ENCODE data around the gene TSC22D4.
A peak's percentile ranks its signal among the peaks of the same experiment; 100 is the strongest.

TSC22D4 gene

GRCh38 chr7:100484673-100485045, 5.6 kb upstream of the TSC22D4 start:
- no peaks in the 10 kb centered on the region for H3K36me3 ChIP-seq (ENCODE audit: control insufficient read depth in 2 of 2, insufficient read depth in 1 of 2, low read length in 2 of 2)
- H3K4me3 ChIP-seq (ENCODE audit: low read depth, low read length) = no peak overlapping the region
- no peak overlapping the region for H3K27ac ChIP-seq (ENCODE audit: extremely low read depth, low read depth, low read length)
- ChIA-PET CTCF (interaction anchor here (1.6 kb wide), 1 partner anchor 75 kb away, joined by 6 read pairs; no protein-coding TSS in a partner anchor), POLR2A (no interaction called here)
- TF ChIP-seq, protein P1, sequence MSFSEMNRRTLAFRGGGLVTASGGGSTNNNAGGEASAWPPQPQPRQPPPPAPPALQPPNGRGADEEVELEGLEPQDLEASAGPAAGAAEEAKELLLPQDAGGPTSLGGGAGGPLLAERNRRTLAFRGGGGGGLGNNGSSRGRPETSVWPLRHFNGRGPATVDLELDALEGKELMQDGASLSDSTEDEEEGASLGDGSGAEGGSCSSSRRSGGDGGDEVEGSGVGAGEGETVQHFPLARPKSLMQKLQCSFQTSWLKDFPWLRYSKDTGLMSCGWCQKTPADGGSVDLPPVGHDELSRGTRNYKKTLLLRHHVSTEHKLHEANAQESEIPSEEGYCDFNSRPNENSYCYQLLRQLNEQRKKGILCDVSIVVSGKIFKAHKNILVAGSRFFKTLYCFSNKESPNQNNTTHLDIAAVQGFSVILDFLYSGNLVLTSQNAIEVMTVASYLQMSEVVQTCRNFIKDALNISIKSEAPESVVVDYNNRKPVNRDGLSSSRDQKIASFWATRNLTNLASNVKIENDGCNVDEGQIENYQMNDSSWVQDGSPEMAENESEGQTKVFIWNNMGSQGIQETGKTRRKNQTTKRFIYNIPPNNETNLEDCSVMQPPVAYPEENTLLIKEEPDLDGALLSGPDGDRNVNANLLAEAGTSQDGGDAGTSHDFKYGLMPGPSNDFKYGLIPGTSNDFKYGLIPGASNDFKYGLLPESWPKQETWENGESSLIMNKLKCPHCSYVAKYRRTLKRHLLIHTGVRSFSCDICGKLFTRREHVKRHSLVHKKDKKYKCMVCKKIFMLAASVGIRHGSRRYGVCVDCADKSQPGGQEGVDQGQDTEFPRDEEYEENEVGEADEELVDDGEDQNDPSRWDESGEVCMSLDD (tag by site-specific recombination; IDR thresholded peaks at IDR 0.05) = peak; percentile 32
- TF ChIP-seq KLF9 (tag by site-specific recombination; IDR thresholded peaks at IDR 0.05; ENCODE audit: low read depth) (0 out of 2 replicates have a peak, but pooled peaks have one; percentile 24), ZNF121 (tag by site-specific recombination; IDR thresholded peaks at IDR 0.05) (no peak), KLF10 (tag by site-specific recombination; IDR thresholded peaks at IDR 0.05) (0 out of 2 replicates have a peak, but pooled peaks have one; percentile 29), ZFHX2 (tag by site-specific recombination; conservative IDR thresholded peaks at IDR 0.05) (peak; percentile 96), ZBTB7A (tag by site-specific recombination; IDR thresholded peaks at IDR 0.05; ENCODE audit: low read depth) (no peak), ZNF707 (tag by site-specific recombination; IDR thresholded peaks at IDR 0.05) (no peak), ZNF211 (tag by site-specific recombination; IDR thresholded peaks at IDR 0.05; ENCODE audit: low read depth) (no peak), KLF17 (tag by site-specific recombination; IDR thresholded peaks at IDR 0.05) (no peak), GLIS2 (tag by site-specific recombination; IDR thresholded peaks at IDR 0.05) (no peak), EGR2 (tag by site-specific recombination; IDR thresholded peaks at IDR 0.05; ENCODE audit: low read depth) (peak; percentile 94)
- H3K4me1 ChIP-seq (ENCODE audit: control insufficient read depth, insufficient read depth, low read length) = no peaks in the 10 kb centered on the region
- H3K9me3 ChIP-seq (ENCODE audit: control insufficient read depth, insufficient read depth, low read depth, low read length) = no peaks in the 10 kb centered on the region

GRCh38 chr7:100483722-100484672, 5.0 kb upstream of the TSC22D4 start, which contains the start of gene NYAP1:
Gene NYAP1, plus strand, starts transcription at chr7:100483927. Its CDS starts 1,385 bp downstream, at chr7:100485312.
- no peaks in the 10 kb centered on the region for H3K4me1 ChIP-seq (ENCODE audit: control insufficient read depth, insufficient read depth, low read length)
- no peak for TF ChIP-seq ZNF530 (tag by site-specific recombination; IDR thresholded peaks at IDR 0.05; ENCODE audit: low read depth)
- TF ChIP-seq ZNF670 (tag by site-specific recombination; IDR thresholded peaks at IDR 0.05; ENCODE audit: low read depth) = no peak
- no peak for TF ChIP-seq ZNF324 (tag by site-specific recombination; IDR thresholded peaks at IDR 0.05)
- TF ChIP-seq ZNF211 (tag by site-specific recombination; IDR thresholded peaks at IDR 0.05; ENCODE audit: low read depth) = no peak
- no peak for TF ChIP-seq SCRT1 (tag by site-specific recombination; IDR thresholded peaks at IDR 0.05; ENCODE audit: borderline replicate concordance)
- TF ChIP-seq GFI1B (tag by site-specific recombination; IDR thresholded peaks at IDR 0.05) = no peak
- no peak for TF ChIP-seq ZNF843 (tag by site-specific recombination; IDR thresholded peaks at IDR 0.05)
- no peak; the same call in 1 of the 2 replicates for TF ChIP-seq PRDM4 (tag by site-specific recombination; IDR thresholded peaks at IDR 0.05)
- no peak for TF ChIP-seq IKZF3 (tag by site-specific recombination; IDR thresholded peaks at IDR 0.05)
- TF ChIP-seq ZFHX2 (tag by site-specific recombination; conservative IDR thresholded peaks at IDR 0.05) = peak; percentile 50
- no peak for TF ChIP-seq MEIS1 (CRISPR knock-in tag; IDR thresholded peaks at IDR 0.05; ENCODE audit: borderline replicate concordance)
- TF ChIP-seq, protein P2, sequence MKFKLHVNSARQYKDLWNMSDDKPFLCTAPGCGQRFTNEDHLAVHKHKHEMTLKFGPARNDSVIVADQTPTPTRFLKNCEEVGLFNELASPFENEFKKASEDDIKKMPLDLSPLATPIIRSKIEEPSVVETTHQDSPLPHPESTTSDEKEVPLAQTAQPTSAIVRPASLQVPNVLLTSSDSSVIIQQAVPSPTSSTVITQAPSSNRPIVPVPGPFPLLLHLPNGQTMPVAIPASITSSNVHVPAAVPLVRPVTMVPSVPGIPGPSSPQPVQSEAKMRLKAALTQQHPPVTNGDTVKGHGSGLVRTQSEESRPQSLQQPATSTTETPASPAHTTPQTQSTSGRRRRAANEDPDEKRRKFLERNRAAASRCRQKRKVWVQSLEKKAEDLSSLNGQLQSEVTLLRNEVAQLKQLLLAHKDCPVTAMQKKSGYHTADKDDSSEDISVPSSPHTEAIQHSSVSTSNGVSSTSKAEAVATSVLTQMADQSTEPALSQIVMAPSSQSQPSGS (tag by site-specific recombination; IDR thresholded peaks at IDR 0.05; ENCODE audit: low read depth) = no peak
- TF ChIP-seq ZBTB1 (tag by site-specific recombination; IDR thresholded peaks at IDR 0.05) = no peak
- TF ChIP-seq ZNF621 (tag by site-specific recombination; IDR thresholded peaks at IDR 0.05) = no peak
- TF ChIP-seq KLF16 (tag by site-specific recombination; IDR thresholded peaks at IDR 0.05) = no peak
- TF ChIP-seq ZBTB7A (tag by site-specific recombination; IDR thresholded peaks at IDR 0.05; ENCODE audit: low read depth) = peak; percentile 72
- no peak for TF ChIP-seq ZNF560 (tag by site-specific recombination; IDR thresholded peaks at IDR 0.05; ENCODE audit: borderline replicate concordance)
- TF ChIP-seq ZNF660 (tag by site-specific recombination; IDR thresholded peaks at IDR 0.05) = no peak
- no peak for TF ChIP-seq MYNN (tag by site-specific recombination; IDR thresholded peaks at IDR 0.05; ENCODE audit: borderline replicate concordance)

More at GRCh38 chr7:100483722-100484672, 5.0 kb upstream of the TSC22D4 start, which contains the start of gene NYAP1:
- POLR2A ChIA-PET = no interaction called here
- Histone ChIP-seq H3K27ac (ENCODE audit: extremely low read depth, low read depth, low read length) (no peak within 1 kb of the TSS), H3K36me3 (ENCODE audit: control insufficient read depth in 2 of 2, insufficient read depth in 1 of 2, low read length in 2 of 2) (no peaks in the 10 kb centered on the region), H3K9me3 (ENCODE audit: control insufficient read depth, insufficient read depth, low read depth, low read length) (no peaks in the 10 kb centered on the region), H3K4me3 (ENCODE audit: low read depth, low read length) (peak within 1 kb of the TSS; percentile 35)
- CTCF ChIA-PET = interaction anchor here (1.3 to 2.9 kb wide), 5 partner anchors 8 to 75 kb away, joined by 6 to 19 read pairs (median 9); partner anchors contain the start of gene SPACDR
